Measurements from ENCODE around the gene MAP3K21.

DNA sequence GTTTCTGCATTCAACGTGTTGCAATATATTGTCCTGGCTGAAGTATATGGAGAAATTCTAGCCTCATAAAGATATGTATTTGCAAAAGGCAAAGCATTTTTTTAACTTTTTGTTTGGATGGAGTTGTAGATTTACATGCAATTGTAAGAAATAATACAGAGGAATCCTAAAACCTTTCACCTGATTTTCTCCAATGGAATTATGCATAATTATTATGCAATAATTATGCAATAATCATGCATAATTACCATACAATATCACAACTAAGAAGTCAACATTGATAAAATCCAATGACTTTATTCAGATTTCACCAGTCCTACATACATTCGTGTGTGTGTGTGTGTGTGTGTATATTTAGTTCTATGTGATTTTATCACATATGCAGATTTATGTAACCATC, 7.5 kb upstream of the MAP3K21 start:
- TF ChIP-seq, protein P1, sequence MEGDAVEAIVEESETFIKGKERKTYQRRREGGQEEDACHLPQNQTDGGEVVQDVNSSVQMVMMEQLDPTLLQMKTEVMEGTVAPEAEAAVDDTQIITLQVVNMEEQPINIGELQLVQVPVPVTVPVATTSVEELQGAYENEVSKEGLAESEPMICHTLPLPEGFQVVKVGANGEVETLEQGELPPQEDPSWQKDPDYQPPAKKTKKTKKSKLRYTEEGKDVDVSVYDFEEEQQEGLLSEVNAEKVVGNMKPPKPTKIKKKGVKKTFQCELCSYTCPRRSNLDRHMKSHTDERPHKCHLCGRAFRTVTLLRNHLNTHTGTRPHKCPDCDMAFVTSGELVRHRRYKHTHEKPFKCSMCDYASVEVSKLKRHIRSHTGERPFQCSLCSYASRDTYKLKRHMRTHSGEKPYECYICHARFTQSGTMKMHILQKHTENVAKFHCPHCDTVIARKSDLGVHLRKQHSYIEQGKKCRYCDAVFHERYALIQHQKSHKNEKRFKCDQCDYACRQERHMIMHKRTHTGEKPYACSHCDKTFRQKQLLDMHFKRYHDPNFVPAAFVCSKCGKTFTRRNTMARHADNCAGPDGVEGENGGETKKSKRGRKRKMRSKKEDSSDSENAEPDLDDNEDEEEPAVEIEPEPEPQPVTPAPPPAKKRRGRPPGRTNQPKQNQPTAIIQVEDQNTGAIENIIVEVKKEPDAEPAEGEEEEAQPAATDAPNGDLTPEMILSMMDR (IDR thresholded peaks at IDR 0.05 in 4 of 5, conservative IDR thresholded peaks at IDR 0.05 in 1 of 5): no peak
- TF ChIP-seq POLR2A (IDR thresholded peaks at IDR 0.05): no peak

All from gastrocnemius medialis (tissue), 4 donors.